ENCODE results near the gene RC3H1. TPM values are rescaled to one million over a fixed set of nuclear protein-coding genes. Genes with fewer than 3 reads are reported as not detected.

The RC3H1 gene
- total and polyA plus RNA-seq, 2 of the 13 experiments (the other 11 are each of a cell fraction or from before 2014, with no cell fraction given), result 11.2 to 19.6 TPM

- TF ChIP-seq NFAT5 (CRISPR knock-in tag; IDR thresholded peaks at IDR 0.05), result no peak
- no peak for TF ChIP-seq ZMAT5 (CRISPR knock-in tag; IDR thresholded peaks at IDR 0.05; ENCODE audit: borderline replicate concordance, low read depth)
- TF ChIP-seq EP300 (IDR thresholded peaks at IDR 0.05; ENCODE audit: low read depth in 2 of 2, low read length in 2 of 2), result no peak
- no peak for TF ChIP-seq EP300 (CRISPR knock-in tag; IDR thresholded peaks at IDR 0.05; ENCODE audit: borderline replicate concordance)
- 0 out of 2 replicates have a peak, but pooled peaks have one; percentile 12 for TF ChIP-seq TARDBP (CRISPR knock-in tag; IDR thresholded peaks at IDR 0.05)
- no peak for TF ChIP-seq CEBPB (IDR thresholded peaks at IDR 0.05; ENCODE audit: borderline replicate concordance, low read depth, low read length)
- TF ChIP-seq NR2C2 (CRISPR knock-in tag; IDR thresholded peaks at IDR 0.05; ENCODE audit: borderline replicate concordance), result no peak
- no peak for TF ChIP-seq MYNN (CRISPR knock-in tag; IDR thresholded peaks at IDR 0.05; ENCODE audit: low read depth)
- TF ChIP-seq ZNF235 (CRISPR knock-in tag; IDR thresholded peaks at IDR 0.05; ENCODE audit: borderline replicate concordance), result no peak
- no peak for TF ChIP-seq PRDM15 (CRISPR knock-in tag; IDR thresholded peaks at IDR 0.05)
- no peak for TF ChIP-seq ZNF484 (CRISPR knock-in tag; IDR thresholded peaks at IDR 0.05; ENCODE audit: borderline replicate concordance, low read depth)
- TF ChIP-seq ZNF660 (CRISPR knock-in tag; IDR thresholded peaks at IDR 0.05; ENCODE audit: borderline replicate concordance, low read depth), result no peak
- no peak for TF ChIP-seq ZBTB3 (CRISPR knock-in tag; IDR thresholded peaks at IDR 0.05; ENCODE audit: borderline replicate concordance, low read depth)
- TF ChIP-seq ZC3H4 (CRISPR knock-in tag; IDR thresholded peaks at IDR 0.05; ENCODE audit: borderline replicate concordance), result no peak
- no peak for TF ChIP-seq MIXL1 (CRISPR knock-in tag; IDR thresholded peaks at IDR 0.05)
- TF ChIP-seq HNF4A (CRISPR knock-in tag; IDR thresholded peaks at IDR 0.05), result no peak
- peak; percentile 76 for TF ChIP-seq PHF8 (CRISPR knock-in tag; IDR thresholded peaks at IDR 0.05)
- no peak for TF ChIP-seq ZFP36L1 (CRISPR knock-in tag; IDR thresholded peaks at IDR 0.05)
- no peak for TF ChIP-seq ZNF644 (CRISPR knock-in tag; IDR thresholded peaks at IDR 0.05; ENCODE audit: low read depth)
- 0 out of 2 replicates have a peak, but pooled peaks have one; percentile 64 for TF ChIP-seq ZNF558 (CRISPR knock-in tag; IDR thresholded peaks at IDR 0.05; ENCODE audit: borderline replicate concordance)
Measured at GRCh38 chr1:174021591-174022079, 522 bp downstream of the RC3H1 start (continued).

All from HepG2 (cell line).